ENCODE results near the gene IFIT1. TPM values are rescaled to one million over a fixed set of nuclear protein-coding genes. Genes with fewer than 3 reads are reported as not detected.
A peak's percentile ranks its signal among the peaks of the same experiment; 100 is the strongest.

The IFIT1 gene
- total RNA-seq, 1 experiment from 2014 or later = 0.26 TPM

GRCh38 chr10:89373916-89374711 lies 18.3 kb upstream of the IFIT1 start:
- peak; percentile 90 for DNase-seq (ENCODE audit: unreplicated experiment)
- intact Hi-C loops (cut with micrococcal nuclease) = no loop called here
- TF ChIP-seq CTCF (IDR thresholded peaks at IDR 0.05; ENCODE audit: unreplicated experiment) = no peak

DNA sequence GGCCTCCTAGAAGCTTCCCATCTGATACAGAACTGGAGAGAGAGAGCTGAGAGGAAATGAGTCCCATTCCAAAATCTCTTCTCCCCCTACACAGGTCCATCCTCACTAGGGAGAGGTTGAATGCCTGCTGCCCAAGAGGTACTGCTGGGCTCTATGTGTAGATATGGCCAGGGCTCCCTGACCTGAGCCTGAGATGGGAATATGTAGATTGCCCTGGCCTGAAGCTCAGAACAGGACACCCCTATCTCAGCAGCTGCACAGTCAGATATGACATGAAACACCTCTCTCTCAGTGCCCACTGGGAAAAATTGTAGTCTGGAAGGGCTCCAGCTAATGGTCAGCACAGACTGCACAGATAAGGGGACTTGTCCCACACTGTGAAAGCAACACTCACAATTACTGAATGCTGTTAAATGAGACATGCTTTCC lies 17.7 kb upstream of the IFIT1 start:
- Mint-ChIP-seq H3K27me3 (ENCODE audit: insufficient read depth, unreplicated experiment) (no peaks in the 10 kb centered on the region), H3K27ac (ENCODE audit: low read depth, unreplicated experiment) (peak overlapping the region; percentile 72), H3K36me3 (ENCODE audit: insufficient read depth, unreplicated experiment) (no peaks in the 10 kb centered on the region), H3K9me3 (ENCODE audit: unreplicated experiment) (no peaks in the 10 kb centered on the region), H3K4me3 (ENCODE audit: unreplicated experiment) (no peak overlapping the region), H3K4me1 (ENCODE audit: insufficient read depth, unreplicated experiment) (peaks cover 6% of the 10 kb centered on the region)
- TF ChIP-seq CTCF (IDR thresholded peaks at IDR 0.05; ENCODE audit: unreplicated experiment) = no peak
- no TSS peak for BruUV-seq (replicated peaks)
- intact Hi-C loops (cut with micrococcal nuclease) = no loop called here
- ChIA-PET POLR2A (interaction anchor here (0.5 to 2.2 kb wide), 11 partner anchors 10 to 97 kb away, joined by 3 to 12 read pairs (median 4); partner anchors contain the start of genes IFIT1, IFIT2 and IFIT5), CTCF (interaction anchor here (1.0 kb wide), 2 partner anchors 10 to 18 kb away, joined by 4 to 5 read pairs; no protein-coding TSS in a partner anchor)
- no peak for DNase-seq (ENCODE audit: unreplicated experiment)

More at GRCh38 chr10:89373916-89374711, 18.3 kb upstream of the IFIT1 start:
- CTCF ChIA-PET = interaction anchor here (1.0 kb wide), 2 partner anchors 9 to 19 kb away, joined by 4 to 5 read pairs; no protein-coding TSS in a partner anchor
- BruUV-seq (replicated peaks) = no TSS peak
- Mint-ChIP-seq H3K36me3 (ENCODE audit: insufficient read depth, unreplicated experiment) (no peaks in the 10 kb centered on the region), H3K27ac (ENCODE audit: low read depth, unreplicated experiment) (peak overlapping the region; percentile 72), H3K4me1 (ENCODE audit: insufficient read depth, unreplicated experiment) (peaks cover 6% of the 10 kb centered on the region), H3K9me3 (ENCODE audit: unreplicated experiment) (no peaks in the 10 kb centered on the region), H3K27me3 (ENCODE audit: insufficient read depth, unreplicated experiment) (no peaks in the 10 kb centered on the region), H3K4me3 (ENCODE audit: unreplicated experiment) (peak overlapping the region; percentile 14)
- POLR2A ChIA-PET = interaction anchor here (0.5 to 2.2 kb wide), 12 partner anchors 10 to 96 kb away, joined by 3 to 12 read pairs (median 4); partner anchors contain the start of genes IFIT1, IFIT2 and IFIT5

DNA sequence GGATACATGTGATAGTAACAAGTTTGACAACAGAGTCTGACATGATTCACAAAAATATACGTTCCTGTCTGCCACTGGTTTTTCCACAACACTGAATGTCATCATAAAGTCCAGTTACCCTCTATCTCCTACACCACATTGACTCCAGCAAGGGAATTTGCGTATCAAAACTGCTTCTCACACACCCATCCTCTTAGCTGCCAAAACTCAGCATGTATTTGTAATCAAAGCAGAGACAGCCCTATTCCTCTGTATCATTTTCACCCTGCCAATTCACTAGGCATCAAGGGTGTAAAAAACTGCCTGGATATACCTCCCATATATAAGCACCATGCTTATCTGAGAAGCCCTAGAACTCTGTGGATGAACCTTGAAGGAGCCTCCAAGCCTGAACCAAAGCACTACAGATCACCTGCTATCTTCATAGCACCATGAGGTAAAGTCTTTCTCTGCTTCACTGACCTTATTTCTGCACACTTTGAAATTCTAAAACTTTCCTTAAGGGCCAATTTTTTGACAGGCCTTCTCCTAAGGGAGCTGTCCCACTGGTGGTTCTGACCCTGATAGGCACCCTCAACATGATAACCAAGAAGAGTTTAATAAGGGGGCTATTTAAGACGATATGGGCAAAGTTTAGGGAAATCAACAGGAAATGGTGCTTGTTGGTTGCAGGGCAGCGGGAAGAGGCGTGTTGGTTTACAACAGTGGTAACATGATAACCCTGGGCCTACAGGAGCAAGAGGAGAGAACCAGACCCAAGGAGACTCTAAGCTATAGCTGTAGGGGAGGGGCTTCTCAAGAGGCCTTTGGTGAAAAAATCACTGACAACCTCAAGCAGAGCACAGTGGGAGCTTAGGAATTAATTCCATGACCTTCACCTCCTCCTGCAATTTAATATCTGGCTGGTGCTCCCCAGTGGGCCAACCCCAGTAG lies 14.5 kb upstream of the IFIT1 start, which contains the start of gene IFIT1B:
Gene IFIT1B (plus strand): TSS at position 352 of the 933 bp plus-strand sequence. CDS start 80 bp downstream, at position 432.
- CTCF ChIA-PET = interaction anchor here (0.8 to 1.7 kb wide), 4 partner anchors 8 to 120 kb away, joined by 3 to 6 read pairs (median 4); no protein-coding TSS in a partner anchor
- no peaks in the 10 kb centered on the region for H3K9me3 Mint-ChIP-seq (ENCODE audit: unreplicated experiment)
- H3K27ac Mint-ChIP-seq (ENCODE audit: low read depth, unreplicated experiment) = no peak within 1 kb of the TSS
- TF ChIP-seq CTCF (IDR thresholded peaks at IDR 0.05; ENCODE audit: unreplicated experiment) = no peak
- POLR2A ChIA-PET = interaction anchor here (0.6 to 1.4 kb wide), 5 partner anchors 14 to 516 kb away, joined by 3 read pairs; partner anchors contain the start of gene IFIT5
- intact Hi-C loops (cut with micrococcal nuclease) = no loop called here
- no TSS peak for BruUV-seq (replicated peaks)
- H3K36me3 Mint-ChIP-seq (ENCODE audit: insufficient read depth, unreplicated experiment) = no peaks in the 10 kb centered on the region
- peaks cover 6% of the 10 kb centered on the region for H3K4me1 Mint-ChIP-seq (ENCODE audit: insufficient read depth, unreplicated experiment)
- no peaks in the 10 kb centered on the region for H3K27me3 Mint-ChIP-seq (ENCODE audit: insufficient read depth, unreplicated experiment)
- no peak for DNase-seq (ENCODE audit: unreplicated experiment)
- H3K4me3 Mint-ChIP-seq (ENCODE audit: unreplicated experiment) = no peak within 1 kb of the TSS

All from MCF 10A (cell line).